HUES48 (cell line): ENCODE results near the gene VSX1.
A peak's percentile ranks its signal among the peaks of the same experiment; 100 is the strongest.

ENCODE experiments used
- H3K27ac ChIP-seq: one replicate; pipeline ENCODE4 v1.7.0; 2013; ENCODE audit warnings: low read depth, low read length, inconsistent platforms
- H3K27me3 ChIP-seq: 2 replicates; pipeline ENCODE4 v1.6.1; 2013; ENCODE audit warnings: mild to moderate bottlenecking, low read length; ENCODE audit not compliant: control insufficient read depth, insufficient read depth
- H3K36me3 ChIP-seq: 2 replicates; pipeline ENCODE4 v1.6.1; 2013; ENCODE audit warnings: low read length; ENCODE audit not compliant: control insufficient read depth, insufficient read depth
- H3K4me1 ChIP-seq: 2 replicates; pipeline ENCODE4 v1.6.1; 2013; ENCODE audit warnings: mild to moderate bottlenecking, low read length; ENCODE audit not compliant: control insufficient read depth, insufficient read depth
- H3K4me3 ChIP-seq: 2 replicates; pipeline ENCODE4 v1.5.1; 2013; ENCODE audit warnings: mild to moderate bottlenecking, low read depth, low read length
- H3K9ac ChIP-seq: 2 replicates; pipeline ENCODE4 v1.6.1; 2013; ENCODE audit warnings: mild to moderate bottlenecking, low read depth, low read length, moderate library complexity
- H3K9me3 ChIP-seq: 2 replicates; pipeline ENCODE4 v1.6.1; 2013; ENCODE audit warnings: low read length; ENCODE audit not compliant: control insufficient read depth, insufficient read depth

VSX1 gene

GRCh38 chr20:25035921-25036320 is 46.0 kb downstream of the VSX1 start:
- Histone ChIP-seq H3K36me3 (no peaks in the 10 kb centered on the region), H3K4me1 (no peaks in the 10 kb centered on the region; the same call in 1 of the 2 replicates), H3K9me3 (no peaks in the 10 kb centered on the region), H3K4me3 (no peak overlapping the region), H3K27me3 (no peaks in the 10 kb centered on the region), H3K27ac (no peak overlapping the region), H3K9ac (no peak overlapping the region)

- Histone ChIP-seq H3K4me3 (no peak overlapping the region), H3K9me3 (no peaks in the 10 kb centered on the region), H3K27me3 (no peaks in the 10 kb centered on the region), H3K9ac (no peak overlapping the region), H3K36me3 (no peaks in the 10 kb centered on the region), H3K4me1 (no peaks in the 10 kb centered on the region; the same call in 1 of the 2 replicates), H3K27ac (no peak overlapping the region)
These were observed 48.0 kb downstream of the VSX1 start for GRCh38 chr20:25033924-25034300.

GRCh38 chr20:25033265-25033923 is 48.5 kb downstream of the VSX1 start:
- no peak overlapping the region for H3K9ac ChIP-seq
- peak overlapping the region; percentile 42 for H3K27ac ChIP-seq

GRCh38 chr20:25032478-25033264 is 49.3 kb downstream of the VSX1 start:
- Histone ChIP-seq H3K4me3 (no peak overlapping the region), H3K9ac (no peak overlapping the region), H3K9me3 (no peaks in the 10 kb centered on the region), H3K36me3 (no peaks in the 10 kb centered on the region), H3K4me1 (no peaks in the 10 kb centered on the region; the same call in 1 of the 2 replicates), H3K27ac (peak overlapping the region; percentile 42), H3K27me3 (no peaks in the 10 kb centered on the region)

More at GRCh38 chr20:25033265-25033923, 48.5 kb downstream of the VSX1 start:
- H3K27me3 ChIP-seq = no peaks in the 10 kb centered on the region
- H3K36me3 ChIP-seq = no peaks in the 10 kb centered on the region
- no peaks in the 10 kb centered on the region; the same call in 1 of the 2 replicates for H3K4me1 ChIP-seq
- no peak overlapping the region for H3K4me3 ChIP-seq
- no peaks in the 10 kb centered on the region for H3K9me3 ChIP-seq

- Histone ChIP-seq H3K4me3 (no peak overlapping the region), H3K9ac (no peak overlapping the region), H3K27me3 (no peaks in the 10 kb centered on the region), H3K36me3 (no peaks in the 10 kb centered on the region), H3K27ac (peak overlapping the region; percentile 42), H3K4me1 (no peaks in the 10 kb centered on the region; the same call in 1 of the 2 replicates), H3K9me3 (no peaks in the 10 kb centered on the region)
These were observed 49.9 kb downstream of the VSX1 start for GRCh38 chr20:25032065-25032477.

GRCh38 chr20:25031241-25031640 is 50.7 kb downstream of the VSX1 start:
- Histone ChIP-seq H3K9ac (no peak overlapping the region), H3K4me1 (no peaks in the 10 kb centered on the region; the same call in 1 of the 2 replicates), H3K27me3 (no peaks in the 10 kb centered on the region), H3K9me3 (no peaks in the 10 kb centered on the region), H3K36me3 (no peaks in the 10 kb centered on the region), H3K4me3 (no peak overlapping the region), H3K27ac (no peak overlapping the region)

- H3K9me3 ChIP-seq = no peaks in the 10 kb centered on the region
- no peaks in the 10 kb centered on the region for H3K36me3 ChIP-seq
- no peaks in the 10 kb centered on the region; the same call in 1 of the 2 replicates for H3K4me1 ChIP-seq
- no peak overlapping the region for H3K27ac ChIP-seq
- H3K27me3 ChIP-seq = no peaks in the 10 kb centered on the region
- no peak overlapping the region for H3K4me3 ChIP-seq
- H3K9ac ChIP-seq = no peak overlapping the region
These were observed 51.2 kb downstream of the VSX1 start for GRCh38 chr20:25030649-25031207.

- Histone ChIP-seq H3K9ac (no peak overlapping the region), H3K4me1 (no peaks in the 10 kb centered on the region; the same call in 1 of the 2 replicates), H3K27ac (no peak overlapping the region), H3K36me3 (no peaks in the 10 kb centered on the region), H3K4me3 (no peak overlapping the region), H3K27me3 (no peaks in the 10 kb centered on the region), H3K9me3 (no peaks in the 10 kb centered on the region)
These were observed 51.8 kb downstream of the VSX1 start for GRCh38 chr20:25030007-25030648.

GRCh38 chr20:25025986-25026605 is 55.8 kb downstream of the VSX1 start:
- H3K27ac ChIP-seq = no peak overlapping the region
- H3K9ac ChIP-seq = no peak overlapping the region
- no peaks in the 10 kb centered on the region for H3K27me3 ChIP-seq
- H3K4me1 ChIP-seq = no peaks in the 10 kb centered on the region
- no peaks in the 10 kb centered on the region for H3K9me3 ChIP-seq
- no peak overlapping the region for H3K4me3 ChIP-seq
- no peaks in the 10 kb centered on the region for H3K36me3 ChIP-seq
